ENCODE data around the gene EVL.

GRCh38 chr14:100106250-100107112 is 41.3 kb downstream of the EVL start:
- no peak for TF ChIP-seq EZH2 (IDR thresholded peaks at IDR 0.05; ENCODE audit: low read length, missing control alignments)
- TF ChIP-seq CTCF (conservative IDR thresholded peaks at IDR 0.05 in 1 of 2, IDR thresholded peaks at IDR 0.05 in 1 of 2; ENCODE audit: low read depth in 1 of 2, low read length in 2 of 2): no peak

Data from fibroblast of lung (primary cell).